ENCODE measurements around the gene SPSB4. TPM values are rescaled to one million over a fixed set of nuclear protein-coding genes. Genes with fewer than 3 reads are reported as not detected.

Gene SPSB4
- total RNA-seq, 1 donor from 2014 or later, result not detected

DNA sequence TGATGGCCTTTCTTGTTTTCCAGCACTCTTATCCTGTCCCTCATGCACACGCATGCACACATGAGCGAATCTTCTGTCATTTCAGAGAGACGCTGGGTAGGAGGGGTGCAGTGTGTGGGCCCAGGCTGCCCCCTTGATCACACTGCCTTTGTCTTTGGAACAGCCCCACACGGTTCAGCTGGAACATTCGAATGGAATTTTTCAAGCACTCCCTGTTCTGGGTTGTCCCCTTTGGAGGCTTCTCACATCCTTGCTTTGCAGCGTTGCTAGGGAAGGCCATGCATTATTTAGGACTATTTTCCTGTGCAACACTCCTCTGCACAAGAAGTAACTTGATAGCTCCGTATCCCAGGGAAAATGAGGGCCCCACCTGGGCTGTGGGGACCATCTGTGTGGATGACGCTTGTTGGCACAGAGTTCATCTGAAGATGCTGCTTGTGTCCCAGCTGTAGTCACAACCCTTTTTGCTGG is 78.4 kb downstream of the SPSB4 start:
- DNase-seq (ENCODE audit: low spot score in 2 of 2), result no peak
- H3K4me1 ChIP-seq, result no peaks in the 10 kb centered on the region
- no peak overlapping the region for H3K4me3 ChIP-seq
- TF ChIP-seq, protein P1, sequence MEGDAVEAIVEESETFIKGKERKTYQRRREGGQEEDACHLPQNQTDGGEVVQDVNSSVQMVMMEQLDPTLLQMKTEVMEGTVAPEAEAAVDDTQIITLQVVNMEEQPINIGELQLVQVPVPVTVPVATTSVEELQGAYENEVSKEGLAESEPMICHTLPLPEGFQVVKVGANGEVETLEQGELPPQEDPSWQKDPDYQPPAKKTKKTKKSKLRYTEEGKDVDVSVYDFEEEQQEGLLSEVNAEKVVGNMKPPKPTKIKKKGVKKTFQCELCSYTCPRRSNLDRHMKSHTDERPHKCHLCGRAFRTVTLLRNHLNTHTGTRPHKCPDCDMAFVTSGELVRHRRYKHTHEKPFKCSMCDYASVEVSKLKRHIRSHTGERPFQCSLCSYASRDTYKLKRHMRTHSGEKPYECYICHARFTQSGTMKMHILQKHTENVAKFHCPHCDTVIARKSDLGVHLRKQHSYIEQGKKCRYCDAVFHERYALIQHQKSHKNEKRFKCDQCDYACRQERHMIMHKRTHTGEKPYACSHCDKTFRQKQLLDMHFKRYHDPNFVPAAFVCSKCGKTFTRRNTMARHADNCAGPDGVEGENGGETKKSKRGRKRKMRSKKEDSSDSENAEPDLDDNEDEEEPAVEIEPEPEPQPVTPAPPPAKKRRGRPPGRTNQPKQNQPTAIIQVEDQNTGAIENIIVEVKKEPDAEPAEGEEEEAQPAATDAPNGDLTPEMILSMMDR (IDR thresholded peaks at IDR 0.05), result no peak
- intact Hi-C loops (cut with DNase I), result no loop called here
- H3K9me3 ChIP-seq, result peaks cover 0 to 5% of the 10 kb centered on the region in 2 donors
- H3K27ac ChIP-seq, result no peak overlapping the region
- no peaks in the 10 kb centered on the region for H3K36me3 ChIP-seq
- no peaks in the 10 kb centered on the region for H3K27me3 ChIP-seq

DNA sequence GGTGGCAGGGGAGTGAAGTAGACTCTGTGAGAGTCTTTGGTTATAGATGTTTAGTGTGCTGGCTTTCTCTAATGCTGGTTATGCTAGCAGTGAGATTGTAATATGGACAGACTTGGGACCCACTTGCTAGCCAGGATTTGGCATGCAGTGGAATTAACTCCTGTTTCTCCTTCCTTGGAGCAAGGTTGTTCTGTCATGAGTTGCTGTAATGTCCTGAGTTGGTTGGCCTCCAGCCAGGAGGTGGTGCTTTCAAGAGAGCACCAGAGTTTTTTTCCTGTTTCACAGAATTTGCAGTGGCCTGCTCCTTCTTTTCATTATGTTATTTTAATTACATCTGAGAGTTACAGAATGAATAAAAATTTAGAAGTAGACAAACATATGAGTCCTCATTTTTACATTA is 92.4 kb downstream of the SPSB4 start:
- DNase-seq (ENCODE audit: low spot score in 2 of 2), result no peak
- H3K27me3 ChIP-seq, result no peaks in the 10 kb centered on the region
- H3K4me3 ChIP-seq, result no peak overlapping the region
- intact Hi-C loops (cut with DNase I), result no loop called here
- H3K27ac ChIP-seq, result no peak overlapping the region
- H3K36me3 ChIP-seq, result no peaks in the 10 kb centered on the region
- TF ChIP-seq, protein P1 (IDR thresholded peaks at IDR 0.05), result no peak
- H3K4me1 ChIP-seq, result no peaks in the 10 kb centered on the region
- H3K9me3 ChIP-seq, result peaks cover 0 to 6% of the 10 kb centered on the region in 2 donors

- Histone ChIP-seq H3K27ac (no peak overlapping the region), H3K4me1 (no peaks in the 10 kb centered on the region), H3K27me3 (no peaks in the 10 kb centered on the region), H3K36me3 (no peaks in the 10 kb centered on the region), H3K9me3 (no peaks in the 10 kb centered on the region), H3K4me3 (no peak overlapping the region)
- TF ChIP-seq, protein P1 (IDR thresholded peaks at IDR 0.05), result no peak
- no peak for DNase-seq (ENCODE audit: low spot score in 2 of 2)
- intact Hi-C loops (cut with DNase I), result no loop called here
Measured at GRCh38 chr3:141146979-141147470, 95.9 kb downstream of the SPSB4 start.

- intact Hi-C loops (cut with DNase I), result no loop called here
- H3K4me1 ChIP-seq, result no peaks in the 10 kb centered on the region
- DNase-seq (ENCODE audit: low spot score in 2 of 2), result no peak
- H3K27ac ChIP-seq, result no peak overlapping the region
- no peaks in the 10 kb centered on the region for H3K27me3 ChIP-seq
- H3K4me3 ChIP-seq, result no peak overlapping the region
- TF ChIP-seq, protein P1 (IDR thresholded peaks at IDR 0.05), result no peak
- no peaks in the 10 kb centered on the region for H3K9me3 ChIP-seq
- H3K36me3 ChIP-seq, result no peaks in the 10 kb centered on the region
Measured at GRCh38 chr3:141147657-141148056, 96.5 kb downstream of the SPSB4 start.

DNA sequence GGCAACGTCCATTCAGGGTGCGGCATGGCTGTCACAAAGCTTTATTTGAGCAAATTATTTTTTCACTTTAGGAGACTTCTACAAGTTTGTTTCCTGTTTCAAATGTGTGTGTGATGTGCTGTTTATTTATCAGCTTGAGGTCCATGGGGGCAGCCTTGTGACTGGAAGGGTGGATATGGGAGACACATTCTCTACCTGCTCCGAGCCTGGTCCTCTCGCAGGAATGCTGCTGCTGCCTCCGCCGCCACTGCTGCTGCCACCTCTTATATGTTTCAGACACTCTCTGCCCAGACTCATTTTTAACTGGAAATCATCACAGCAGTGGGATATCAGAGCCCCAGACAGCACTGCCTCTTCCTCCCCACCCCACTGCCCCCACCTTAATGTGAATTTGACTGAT is 97.0 kb downstream of the SPSB4 start:
- no peaks in the 10 kb centered on the region for H3K4me1 ChIP-seq
- H3K27ac ChIP-seq, result no peak overlapping the region
- TF ChIP-seq, protein P1 (IDR thresholded peaks at IDR 0.05), result no peak
- intact Hi-C loops (cut with DNase I), result no loop called here
- no peaks in the 10 kb centered on the region for H3K9me3 ChIP-seq
- no peaks in the 10 kb centered on the region for H3K27me3 ChIP-seq
- H3K36me3 ChIP-seq, result no peaks in the 10 kb centered on the region
- H3K4me3 ChIP-seq, result no peak overlapping the region
- DNase-seq (ENCODE audit: low spot score in 2 of 2), result no peak

- H3K36me3 ChIP-seq, result no peaks in the 10 kb centered on the region
Measured at GRCh38 chr3:141148770-141149169, 97.6 kb downstream of the SPSB4 start.

More at GRCh38 chr3:141148770-141149169, 97.6 kb downstream of the SPSB4 start:
- Histone ChIP-seq H3K27ac (no peak overlapping the region), H3K4me3 (no peak overlapping the region), H3K27me3 (no peaks in the 10 kb centered on the region), H3K4me1 (no peaks in the 10 kb centered on the region), H3K9me3 (no peaks in the 10 kb centered on the region)
- TF ChIP-seq, protein P1 (IDR thresholded peaks at IDR 0.05), result no peak
- intact Hi-C loops (cut with DNase I), result no loop called here
- DNase-seq (ENCODE audit: low spot score in 2 of 2), result no peak
